HG02852 (cell line): ENCODE results near the gene ITSN1.
"Not testable (repeated sequence)": the region's sequence is repeated elsewhere in the genome, so short reads cannot be mapped to it uniquely, and the experiment has no call there.

Source experiments
- ATAC-seq: cut with Tn5 transposase; IDR thresholded peaks from one replicate; pipeline ENCODE4 v1.9.1; 2021; ENCODE audit warnings: mild to moderate bottlenecking, moderate library complexity; ENCODE audit not compliant: unreplicated experiment

ITSN1 gene

DNA sequence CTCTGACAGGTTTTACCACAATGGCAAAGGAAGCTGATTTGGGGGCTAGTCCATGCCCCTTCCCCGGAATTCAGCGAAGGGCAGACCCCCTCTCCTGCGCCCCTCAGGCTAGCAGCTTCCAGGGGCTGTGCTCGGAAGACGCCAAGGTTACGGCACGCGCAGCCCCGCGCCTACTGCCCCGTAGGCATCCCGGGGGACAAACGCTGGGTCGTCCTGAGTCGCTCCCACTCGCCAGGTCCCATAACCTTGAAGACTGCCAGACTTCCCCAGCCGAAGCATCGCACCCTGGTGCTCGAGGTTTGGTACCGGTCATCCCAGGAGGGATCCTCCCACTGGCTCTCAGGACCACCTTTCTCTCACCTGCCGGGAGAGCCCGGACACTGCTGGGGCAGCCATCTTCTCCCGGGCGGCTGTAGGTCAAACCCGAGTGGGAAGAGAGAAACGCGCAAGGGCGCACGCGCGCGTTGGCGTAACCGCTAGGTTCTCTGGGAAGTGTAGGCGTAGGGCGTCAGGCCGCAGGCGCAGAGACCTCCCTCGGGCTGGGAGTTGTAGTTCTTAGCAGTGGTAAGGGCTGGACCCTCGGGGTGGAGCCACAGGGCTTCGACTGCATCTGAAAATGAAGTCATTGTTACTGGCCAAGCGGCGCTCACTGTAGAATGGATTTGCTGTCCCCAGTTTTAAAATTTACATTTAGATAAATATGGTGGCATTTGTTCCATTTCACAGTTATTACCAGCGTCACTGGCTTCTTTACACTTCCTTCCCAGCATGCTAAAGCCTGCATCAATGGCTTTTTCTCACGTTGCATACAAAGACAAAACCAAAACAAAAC lies 273.3 kb downstream of the ITSN1 start, which contains the start of gene ATP5PO:
Gene ATP5PO (minus strand): TSS at position 437 of the 832 bp plus-strand sequence. CDS start 41 bp downstream, at position 396.
- ATAC-seq: peak; percentile 98

DNA sequence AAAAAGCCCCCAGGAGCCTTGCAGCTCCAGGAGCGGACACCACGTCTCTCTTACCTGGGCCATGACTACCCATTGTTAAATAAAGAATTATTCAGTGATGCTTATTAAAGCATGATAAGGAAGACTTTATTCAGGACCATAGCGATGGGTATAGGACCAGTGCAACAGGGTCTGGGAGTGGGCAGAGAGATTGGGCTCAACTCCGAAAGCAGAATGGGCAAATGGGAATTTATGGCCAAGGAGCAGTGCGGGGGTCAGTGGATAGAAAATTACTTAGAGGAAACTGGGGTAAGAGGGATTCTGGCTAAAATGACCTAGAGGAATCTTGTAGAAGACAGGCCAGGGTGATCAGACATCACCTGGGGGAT lies 273.9 kb downstream of the ITSN1 start:
- no peak for ATAC-seq

DNA sequence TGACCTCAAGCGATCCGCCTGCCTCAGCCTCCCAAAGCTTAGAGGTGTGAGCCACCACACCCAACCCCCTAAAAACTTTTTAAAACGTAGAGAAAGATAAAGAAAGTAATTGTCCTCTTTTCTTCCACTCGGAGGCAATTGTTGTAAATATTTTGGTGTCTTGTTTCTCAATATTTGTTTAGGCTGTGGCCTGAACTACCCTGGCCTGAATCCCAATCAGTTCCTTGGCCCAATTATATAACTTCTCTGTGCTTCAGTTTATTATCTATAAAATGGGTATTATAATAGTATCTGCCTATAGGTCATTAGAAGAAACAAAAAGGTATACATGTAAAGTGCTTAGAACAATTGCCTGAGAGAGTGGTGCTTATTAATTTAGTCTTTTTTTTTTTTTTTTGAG lies 275.1 kb downstream of the ITSN1 start:
- no peak for ATAC-seq

DNA sequence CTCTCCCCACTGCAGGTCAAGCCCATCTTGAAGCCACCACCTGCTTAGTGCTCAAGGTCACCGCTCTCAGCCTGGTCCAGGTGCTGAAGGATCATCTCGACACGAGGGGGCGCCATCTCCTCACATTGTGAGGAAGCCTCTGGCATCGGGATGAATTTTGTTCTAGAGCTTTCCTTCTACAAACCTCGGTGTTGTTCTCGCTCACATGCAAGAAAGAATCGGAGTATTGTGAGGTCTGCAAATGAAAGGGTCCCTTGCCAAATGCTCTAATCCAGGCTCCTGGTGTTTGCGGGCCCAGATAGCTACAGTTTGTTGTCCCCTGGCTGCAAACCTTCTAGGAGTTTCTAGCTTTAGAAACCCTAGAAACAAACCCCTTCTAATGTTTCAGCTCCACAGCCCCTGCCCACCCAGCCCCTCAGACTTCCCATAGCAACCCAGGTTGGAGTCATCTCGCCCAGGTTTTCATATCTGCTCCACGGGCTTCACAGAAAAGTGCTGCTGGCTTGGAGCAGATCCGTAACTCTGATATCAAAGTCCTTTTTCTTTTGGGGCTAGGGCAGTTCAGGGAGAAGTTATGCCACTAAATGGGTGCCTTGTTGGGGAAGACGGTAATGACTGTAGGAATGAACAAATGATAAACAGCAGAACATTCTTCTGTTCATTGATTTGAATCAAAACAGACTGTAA lies 281.9 kb downstream of the ITSN1 start:
- peak; percentile 66 for ATAC-seq

DNA sequence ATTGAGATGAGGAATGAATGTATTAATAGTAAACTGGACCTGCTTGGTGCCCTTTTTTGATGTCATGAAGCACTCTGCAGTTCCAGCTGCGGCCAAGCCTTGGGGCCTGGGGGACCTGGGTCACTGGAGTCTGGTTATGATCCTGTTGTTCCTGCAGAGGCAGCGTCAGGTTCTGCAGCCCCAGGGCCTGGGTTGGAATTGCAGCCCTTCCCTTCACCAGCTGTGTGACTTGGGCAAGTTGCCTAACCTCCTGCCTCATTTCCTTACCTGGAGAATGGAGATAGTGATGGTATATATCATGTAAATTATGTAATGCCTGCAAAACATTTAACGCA lies 282.4 kb downstream of the ITSN1 start:
- no peak for ATAC-seq

DNA sequence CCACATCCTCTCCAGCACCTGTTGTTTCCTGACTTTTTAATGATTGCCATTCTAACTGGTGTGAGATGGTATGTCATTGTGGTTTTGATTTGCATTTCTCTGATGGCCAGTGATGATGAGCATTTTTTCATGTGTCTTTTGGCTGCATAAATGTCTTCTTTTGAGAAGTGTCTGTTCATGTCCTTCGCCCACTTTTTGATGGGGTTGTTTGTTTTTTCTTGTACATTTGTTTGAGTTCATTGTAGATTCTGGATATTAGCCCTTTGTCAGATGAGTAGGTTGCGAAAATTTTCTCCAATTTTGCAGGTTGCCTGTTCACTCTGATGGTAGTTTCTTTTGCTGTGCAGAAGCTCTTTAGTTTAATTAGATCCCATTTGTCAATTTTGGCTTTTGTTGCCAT lies 283.9 kb downstream of the ITSN1 start:
- ATAC-seq: not testable (repeated sequence)

DNA sequence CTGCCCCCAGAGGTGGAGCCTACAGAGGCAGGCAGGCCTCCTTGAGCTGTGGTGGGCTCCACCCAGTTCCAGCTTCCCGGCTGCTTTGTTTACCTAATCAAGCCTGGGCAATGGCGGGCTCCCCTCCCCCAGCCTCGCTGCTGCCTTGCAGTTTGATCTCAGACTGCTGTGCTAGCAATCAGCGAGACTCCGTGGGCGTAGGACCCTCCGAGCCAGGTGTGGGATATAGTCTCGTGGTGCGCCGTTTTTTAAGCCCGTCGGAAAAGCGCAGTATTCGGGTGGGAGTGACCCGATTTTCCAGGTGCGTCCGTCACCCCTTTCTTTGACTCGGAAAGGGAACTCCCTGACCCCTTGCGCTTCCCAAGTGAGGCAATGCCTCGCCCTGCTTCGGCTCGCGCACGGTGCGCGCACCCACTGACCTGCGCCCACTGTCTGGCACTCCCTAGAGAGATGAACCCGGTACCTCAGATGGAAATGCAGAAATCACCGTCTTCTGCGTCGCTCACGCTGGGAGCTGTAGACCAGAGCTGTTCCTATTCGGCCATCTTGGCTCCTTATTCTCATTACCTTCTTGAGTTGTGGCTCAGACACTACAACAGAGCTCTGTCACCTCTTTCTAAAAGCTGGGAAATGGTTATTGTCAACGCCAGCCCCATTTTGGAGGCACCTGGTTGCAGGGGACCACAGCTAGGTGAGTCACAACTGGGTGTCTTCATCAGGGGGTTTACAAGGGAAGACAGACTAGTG lies 288.9 kb downstream of the ITSN1 start:
- not testable (repeated sequence) for ATAC-seq

DNA sequence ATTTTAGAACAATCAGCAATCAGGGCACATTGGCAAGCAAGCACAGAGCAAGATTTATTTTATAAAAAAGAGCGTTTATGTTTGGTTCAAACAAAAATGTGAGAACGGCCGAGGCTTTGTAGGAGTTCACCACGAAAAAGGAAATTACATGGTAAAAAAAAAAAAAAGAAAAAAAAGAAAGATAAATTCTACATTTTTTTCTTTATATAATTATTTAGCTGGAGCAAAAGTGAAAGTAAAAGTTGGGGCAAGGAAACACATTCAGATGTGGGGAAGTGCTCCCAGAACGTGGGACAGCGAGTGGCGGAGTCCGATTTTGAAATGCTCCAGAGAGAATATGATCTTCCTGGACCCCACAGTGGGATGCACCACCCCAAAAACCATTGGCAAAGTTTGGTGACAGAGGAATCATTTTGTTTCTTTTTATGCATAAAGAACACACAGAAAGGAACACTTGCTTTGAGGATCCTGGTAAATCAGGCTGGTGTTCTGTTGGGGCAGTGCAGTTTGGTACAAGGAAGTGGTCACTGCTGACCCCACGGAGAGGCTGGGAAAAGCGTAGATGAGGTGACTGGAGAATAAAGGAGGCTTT lies 289.6 kb downstream of the ITSN1 start:
- ATAC-seq: no peak

DNA sequence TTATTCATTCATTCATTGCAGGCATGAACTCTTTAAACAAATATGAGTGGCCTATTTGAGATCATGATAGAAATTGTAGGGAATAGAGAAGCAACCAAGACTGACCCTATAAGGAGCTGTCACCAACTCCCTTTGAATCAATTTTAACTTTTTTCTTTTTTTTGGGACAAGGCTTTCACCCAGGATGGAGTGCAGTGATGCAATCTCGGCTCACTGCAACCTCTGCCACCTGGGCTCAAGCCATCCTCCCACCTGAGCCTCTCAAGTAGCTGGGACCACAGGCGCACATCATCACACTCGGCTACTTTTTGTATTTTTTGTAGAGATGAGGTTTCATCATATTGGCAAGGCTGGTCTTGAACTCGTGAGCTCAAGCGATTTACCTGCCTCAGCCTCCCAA lies 290.4 kb downstream of the ITSN1 start:
- no peak for ATAC-seq

DNA sequence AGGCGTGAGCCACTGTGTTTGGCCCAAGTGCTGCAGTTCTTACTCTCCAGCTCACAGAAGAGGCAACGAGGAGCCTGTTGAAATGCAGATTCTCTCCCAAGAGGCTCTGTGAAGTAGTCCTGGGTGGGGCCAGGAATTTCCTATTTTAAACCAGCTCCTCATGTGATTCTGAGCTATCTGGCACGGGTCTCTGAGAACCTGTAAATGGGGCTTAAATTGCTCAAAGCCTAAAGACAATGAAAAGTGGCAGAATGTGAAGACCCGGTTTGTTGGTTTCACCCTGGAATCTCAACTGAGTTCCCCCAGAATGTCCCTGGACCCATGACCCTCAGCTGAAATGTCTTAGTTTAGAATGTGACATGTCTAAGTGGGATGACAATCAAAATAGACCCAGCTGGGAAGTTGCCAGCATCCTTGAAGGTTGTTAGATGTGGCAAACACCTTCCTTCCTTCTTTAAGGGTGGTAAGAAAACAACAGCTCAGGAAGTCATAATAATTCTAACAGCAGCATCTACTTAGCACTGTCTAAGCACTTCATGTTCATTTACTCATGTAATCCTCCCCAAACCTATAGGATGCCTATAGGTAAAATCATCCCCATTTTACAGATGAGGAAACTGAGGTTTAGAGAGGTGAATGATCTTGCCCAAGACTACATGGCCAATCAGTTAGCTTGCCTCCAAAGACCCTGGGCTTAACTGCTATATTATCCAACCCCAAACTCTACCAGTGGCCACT lies 294.2 kb downstream of the ITSN1 start:
- ATAC-seq: no peak

DNA sequence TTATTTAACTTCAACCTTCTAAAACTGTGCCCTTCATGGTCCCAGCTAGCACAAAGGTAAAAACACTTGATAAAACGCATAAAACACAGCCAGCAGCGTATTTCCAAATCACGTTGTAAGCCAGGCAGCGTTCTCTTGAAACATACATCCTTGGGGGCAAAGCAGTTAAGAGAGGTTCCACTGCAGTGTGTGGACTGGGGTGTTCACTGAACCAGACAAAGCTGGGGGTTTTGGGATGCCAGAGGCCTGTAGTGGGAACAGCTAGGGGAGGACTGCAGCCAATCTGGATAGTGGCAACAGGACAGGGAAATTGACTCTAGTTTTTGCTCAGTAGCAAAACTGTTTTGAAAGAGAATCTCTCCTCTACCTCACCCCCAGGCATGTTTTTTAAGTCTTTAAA lies 294.8 kb downstream of the ITSN1 start:
- no peak for ATAC-seq

DNA sequence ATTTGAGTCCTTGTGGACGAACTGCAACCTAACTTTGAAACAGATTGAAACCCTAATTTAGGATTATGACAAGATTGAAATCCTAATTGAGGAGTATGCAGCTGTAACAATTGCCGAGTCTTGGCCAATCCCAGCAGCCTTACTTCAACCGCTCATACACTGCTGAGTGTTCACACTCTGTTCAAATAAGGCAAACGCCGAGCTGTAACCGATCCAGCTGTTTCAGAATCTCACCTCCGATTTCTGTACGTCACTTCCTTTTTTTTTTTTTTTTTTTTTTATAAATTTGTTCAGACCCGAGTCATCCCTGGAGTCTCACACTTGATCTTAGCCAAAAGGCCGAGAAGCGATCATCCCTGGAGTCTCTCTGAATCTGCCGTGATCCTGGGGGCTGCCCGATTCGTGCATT lies 295.6 kb downstream of the ITSN1 start:
- no peak for ATAC-seq

DNA sequence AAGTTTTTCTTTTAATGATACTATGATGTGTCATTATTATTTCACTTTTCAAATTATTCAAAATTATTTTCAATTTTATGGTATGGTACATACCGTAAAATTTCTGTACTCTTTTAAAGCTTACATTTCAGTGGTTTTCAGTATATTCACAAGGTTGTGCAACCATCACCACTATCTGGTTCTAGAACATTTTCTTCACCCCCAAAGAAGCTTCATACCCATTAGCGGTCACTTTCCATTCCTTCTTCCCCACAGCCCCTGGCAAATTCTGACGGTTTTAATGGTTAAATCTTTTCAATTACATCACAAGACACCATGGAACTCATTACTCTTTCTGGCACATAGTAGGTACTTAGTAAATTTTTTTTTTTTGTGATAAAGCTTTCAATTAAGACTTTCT lies 296.1 kb downstream of the ITSN1 start:
- no peak for ATAC-seq

DNA sequence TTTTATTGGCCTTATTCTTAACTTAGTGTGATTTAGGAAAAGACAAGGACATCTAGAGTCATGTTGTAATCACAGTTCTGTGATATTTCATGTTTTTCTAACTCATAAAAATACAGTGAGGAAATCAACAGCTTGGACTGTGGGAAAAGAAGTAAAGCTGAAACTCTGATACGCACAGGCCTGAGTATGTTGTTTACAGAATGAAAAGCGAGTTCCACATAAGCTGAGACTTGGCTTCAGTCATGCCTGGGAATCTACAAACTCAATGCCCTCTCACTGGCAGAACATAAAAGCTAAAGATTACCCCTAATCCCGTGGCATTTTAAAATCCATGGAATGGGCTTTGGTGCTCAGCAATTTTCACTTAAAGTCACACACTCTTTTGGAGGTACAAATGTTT lies 296.9 kb downstream of the ITSN1 start:
- ATAC-seq: no peak

DNA sequence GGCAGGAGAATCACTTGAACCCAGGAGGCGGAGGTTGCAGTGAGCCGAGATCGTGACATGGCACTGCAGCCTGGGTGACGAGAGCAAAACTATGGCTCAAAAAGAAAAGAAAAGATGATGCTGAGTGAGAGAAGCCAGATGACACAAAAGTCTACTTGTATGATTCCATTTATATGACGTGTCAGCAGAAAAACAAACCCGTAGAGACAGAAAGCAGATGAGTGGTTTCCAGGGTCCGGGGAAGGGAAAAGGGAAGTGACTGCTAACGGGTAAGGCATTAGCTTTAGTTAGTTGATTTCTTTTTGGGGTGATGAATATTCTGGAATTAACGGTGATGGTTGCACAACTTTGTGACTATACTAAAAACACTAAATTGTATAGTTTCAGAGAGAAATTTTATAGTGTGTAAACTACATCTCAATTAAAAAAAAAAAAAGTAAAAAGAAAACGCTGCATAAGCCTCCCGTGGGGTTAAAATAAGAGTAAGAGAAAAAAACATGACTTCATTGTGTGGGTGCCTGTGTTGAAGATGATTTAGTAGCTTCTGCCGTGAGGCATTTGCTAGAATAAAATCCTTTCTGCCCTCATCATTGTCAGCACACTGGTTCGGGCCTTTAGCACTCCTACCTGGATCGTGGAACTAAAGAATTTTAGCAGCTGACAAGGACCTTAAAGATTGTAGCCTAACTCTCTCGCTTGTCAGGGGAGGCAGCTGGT lies 298.0 kb downstream of the ITSN1 start:
- ATAC-seq: no peak

DNA sequence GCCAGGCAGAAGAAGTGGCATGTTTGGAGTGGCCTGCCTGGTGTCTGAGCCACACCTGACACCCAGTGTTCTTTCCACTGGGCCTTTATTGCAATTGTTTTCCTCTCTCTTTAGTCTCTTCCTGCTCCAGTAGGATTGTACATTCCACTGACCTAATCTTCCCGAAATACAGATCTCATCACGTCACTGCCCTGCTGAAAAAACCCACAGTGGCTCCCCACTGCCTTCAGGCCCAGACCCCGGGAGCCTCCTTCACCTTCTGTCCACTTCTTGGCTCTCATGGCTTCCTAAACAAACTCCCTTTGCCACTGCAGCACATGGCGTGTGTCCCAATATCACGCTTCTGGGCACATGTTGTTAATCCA lies 298.6 kb downstream of the ITSN1 start:
- no peak for ATAC-seq

DNA sequence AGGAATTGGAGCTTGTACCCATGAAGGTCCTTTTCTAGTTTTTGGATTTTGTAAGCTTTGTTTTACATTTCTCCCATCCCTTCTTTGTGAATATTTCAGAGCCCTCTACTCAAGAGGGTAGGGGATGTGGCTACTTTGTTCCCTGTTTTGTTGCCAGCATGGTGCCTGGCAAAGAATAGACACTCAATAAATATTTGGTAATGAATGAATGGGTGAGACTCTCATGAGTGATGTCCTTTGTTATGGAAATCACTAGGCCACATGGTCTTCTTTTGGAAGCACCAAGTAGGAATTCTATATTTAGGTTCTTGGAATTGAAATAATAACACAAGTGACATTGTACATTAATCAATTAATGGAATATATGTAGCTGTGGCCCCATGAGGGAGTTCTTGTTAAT lies 300.1 kb downstream of the ITSN1 start:
- no peak for ATAC-seq

DNA sequence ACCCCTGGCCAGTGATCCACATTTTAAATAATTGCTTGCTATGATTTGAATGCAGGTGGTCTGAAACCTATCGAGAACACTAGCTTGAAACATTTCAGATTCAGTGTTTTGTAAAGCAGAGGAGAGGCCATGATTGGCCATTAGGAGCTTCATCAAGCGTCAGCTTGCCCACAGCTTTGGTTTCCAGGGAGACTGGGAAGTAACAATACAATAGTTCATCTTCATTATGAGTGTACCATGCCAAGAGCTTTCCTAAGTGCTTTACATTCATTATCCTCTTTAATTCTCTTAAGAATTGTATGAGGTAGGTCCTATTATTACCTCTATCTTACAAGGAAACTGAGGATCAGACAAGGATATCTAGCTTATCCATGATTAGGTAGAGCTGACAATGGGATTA lies 301.0 kb downstream of the ITSN1 start:
- no peak for ATAC-seq

DNA sequence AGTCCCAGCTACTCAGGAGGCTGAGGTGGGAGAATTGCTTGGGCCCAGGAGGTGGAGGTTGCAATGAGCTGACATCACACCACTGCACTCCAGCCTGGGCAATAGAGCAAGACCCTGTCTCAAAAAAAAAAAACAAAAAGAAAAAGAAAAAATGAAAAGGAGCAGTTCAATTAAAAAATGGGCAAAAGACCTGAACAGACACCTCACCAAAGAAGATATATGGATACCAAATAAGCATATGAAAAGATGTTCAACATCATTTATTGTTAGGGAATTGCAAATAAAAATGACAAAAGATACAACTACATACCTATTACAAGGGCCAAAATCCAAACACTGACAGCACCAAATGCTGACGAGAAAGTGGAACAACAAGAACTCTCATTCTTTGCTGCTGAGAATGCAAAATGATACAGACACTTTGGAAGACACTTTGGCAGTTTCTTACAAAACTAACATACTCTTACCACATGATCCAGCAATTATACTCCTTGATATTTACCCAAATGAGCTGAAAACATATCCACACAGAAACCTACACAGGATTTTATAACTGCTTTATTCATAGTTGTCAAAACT lies 302.0 kb downstream of the ITSN1 start:
- no peak for ATAC-seq
